ENCODE results near the gene CACFD1. TPM values are rescaled to one million over a fixed set of nuclear protein-coding genes. Genes with fewer than 3 reads are reported as not detected.
A peak's percentile ranks its signal among the peaks of the same experiment; 100 is the strongest.

Gene CACFD1
- total and polyA plus RNA-seq, 2 donors (not counting 3 experiments of a cell fraction or from before 2014, with no cell fraction given), result 9.7 to 11.5 TPM

GRCh38 chr9:133487331-133487725 is 27.6 kb downstream of the CACFD1 start:
- peak overlapping the region; percentile 80 for H2AFZ ChIP-seq (ENCODE audit: low read depth, low read length)
- no peak overlapping the region for H3K9ac ChIP-seq (replicated peaks; ENCODE audit: extremely low read depth, insufficient read depth, low read length)
- no peak for DNase-seq (ENCODE audit: low read depth, low spot score)
- no TSS peak for BruUV-seq (replicated peaks)
- no peaks in the 10 kb centered on the region for H4K20me1 ChIP-seq (replicated peaks; ENCODE audit: control insufficient read depth, extremely low read depth, insufficient read depth, low read length)
- H3K36me3 ChIP-seq (ENCODE audit: control insufficient read depth in 2 of 2, extremely low read depth in 1 of 2, insufficient read depth in 2 of 2, low read length in 2 of 2), result no peaks in the 10 kb centered on the region
- dilution Hi-C loops (cut with MboI; ENCODE audit: extremely low pct_ligation_motif_present, low sequenced_read_pairs), result no loop called here
- no peaks in the 10 kb centered on the region for H3K79me2 ChIP-seq (ENCODE audit: control insufficient read depth, insufficient read depth, low read length)
- H3K9me3 ChIP-seq (replicated peaks; ENCODE audit: control insufficient read depth, insufficient read depth, low read length), result no peaks in the 10 kb centered on the region
- H3K9me1 ChIP-seq (replicated peaks; ENCODE audit: control insufficient read depth, extremely low read depth, insufficient read depth, low read length), result no peaks in the 10 kb centered on the region
- no peak overlapping the region for H3K27ac ChIP-seq (ENCODE audit: insufficient read depth, low read depth, low read length)
- no peak for FAIRE-seq
- CTCF ChIA-PET, result interaction anchor here (0.7 to 7.3 kb wide), 11 partner anchors 9 to 509 kb away, joined by 3 to 142 read pairs (median 6); partner anchors contain the start of genes GFI1B, SLC2A6, SURF1 and SURF2
- H3K27me3 ChIP-seq (ENCODE audit: control insufficient read depth in 2 of 2, insufficient read depth in 2 of 2, low read length in 2 of 2), result no peaks in the 10 kb centered on the region
- POLR2A ChIA-PET, result no interaction called here
- intact Hi-C loops (cut with micrococcal nuclease), result loop anchor here (2.0 kb wide), 2 partner anchors 91 to 249 kb away; no protein-coding TSS in a partner anchor
- TF ChIP-seq MYC (IDR thresholded peaks at IDR 0.05; ENCODE audit: low read depth, low read length) (no peak), POLR2AphosphoS5 (IDR thresholded peaks at IDR 0.05; ENCODE audit: insufficient read depth, low read depth, low read length) (no peak), CTCF (IDR thresholded peaks at IDR 0.05; ENCODE audit: extremely low read depth in 1 of 2, insufficient read depth in 1 of 2, low read depth in 1 of 2, low read length in 2 of 2) (no peak), FOS (IDR thresholded peaks at IDR 0.05; ENCODE audit: borderline replicate concordance, insufficient read depth, low read length) (no peak), JUN (IDR thresholded peaks at IDR 0.05; ENCODE audit: borderline replicate concordance, insufficient read depth, insufficient read length, low read depth) (no peak), EZH2 (IDR thresholded peaks at IDR 0.05; ENCODE audit: borderline replicate concordance, low read depth, low read length, severe bottlenecking) (no peak), MAX (IDR thresholded peaks at IDR 0.05; ENCODE audit: insufficient read depth, insufficient read length) (no peak), POLR2A (IDR thresholded peaks at IDR 0.05; ENCODE audit: low read depth, low read length) (no peak), GATA2 (IDR thresholded peaks at IDR 0.05; ENCODE audit: insufficient read depth, insufficient read length, low read depth, low read length) (no peak)
- H3K4me3 ChIP-seq (replicated peaks in 1 of 3; ENCODE audit: insufficient read depth in 1 of 3, low read depth in 1 of 3, low read length in 3 of 3), result no peak overlapping the region
- H3K4me2 ChIP-seq (ENCODE audit: insufficient read depth, low read length), result no peak overlapping the region
- H3K4me1 ChIP-seq (ENCODE audit: control insufficient read depth, extremely low read depth, insufficient read depth, low read length), result no peaks in the 10 kb centered on the region

Measured in endothelial cell of umbilical vein (primary cell).